HepG2 (cell line): ENCODE data around the gene RPL41. TPM values are rescaled to one million over a fixed set of nuclear protein-coding genes. Genes with fewer than 3 reads are reported as not detected.
A peak's percentile ranks its signal among the peaks of the same experiment; 100 is the strongest.

ENCODE experiments used
- DMTF1 ChIP-seq: sonication (generic); formaldehyde crosslinking; IDR thresholded peaks from 2 replicates; pipeline ENCODE4 v1.4.0; 2020; ENCODE audit warnings: mild to moderate bottlenecking, missing genetic modification reagents
- E2F5 ChIP-seq: sonication (generic); formaldehyde crosslinking; conservative IDR thresholded peaks from 2 replicates; pipeline ENCODE4 v1.4.0; 2020; ENCODE audit warnings: missing genetic modification reagents
- GABPB1 ChIP-seq: IDR thresholded peaks from 2 replicates; pipeline ENCODE4 v1.6.1; 2016; ENCODE audit warnings: mild to moderate bottlenecking, missing genetic modification reagents, moderate library complexity, missing compliant biosample characterization
- KDM5A ChIP-seq: fragments of 200-600 bp; sonication (generic); IDR thresholded peaks from 2 replicates; pipeline ENCODE4 v1.7.0; 2018; ENCODE audit warnings: antibody characterized with exemption, mild to moderate bottlenecking, low read length, borderline replicate concordance
- RFX3 ChIP-seq: IDR thresholded peaks from 2 replicates; pipeline ENCODE4 v1.6.1; 2016; ENCODE audit warnings: missing biosample characterization, missing genetic modification reagents
- TIGD3 ChIP-seq: sonication (generic); formaldehyde crosslinking; IDR thresholded peaks from 2 replicates; pipeline ENCODE4 v1.5.1; 2020; ENCODE audit warnings: mild to moderate bottlenecking, missing genetic modification reagents, borderline replicate concordance
- TSC22D2 ChIP-seq: sonication (generic); formaldehyde crosslinking; IDR thresholded peaks from 2 replicates; pipeline ENCODE4 v1.5.1; 2020; ENCODE audit warnings: missing genetic modification reagents, mild to moderate bottlenecking, borderline replicate concordance
- U2AF1 ChIP-seq: fragments of 200-400 bp; formaldehyde crosslinking; optimal IDR thresholded peaks from 2 replicates; pipeline ENCODE3; 2017; ENCODE audit warnings: mild to moderate bottlenecking, low read depth, low read length
- WIZ ChIP-seq: sonication (generic); formaldehyde crosslinking; IDR thresholded peaks from 2 replicates; pipeline ENCODE4 v1.5.1; 2020; ENCODE audit warnings: mild to moderate bottlenecking, missing genetic modification reagents
- ZNF24 ChIP-seq: fragments of 450-650 bp; IDR thresholded peaks from 2 replicates; pipeline ENCODE4 v1.6.1; 2017; ENCODE audit warnings: antibody characterized with exemption, mild to moderate bottlenecking
- ZNF34 ChIP-seq: sonication (generic); formaldehyde crosslinking; IDR thresholded peaks from 2 replicates; pipeline ENCODE4 v1.4.0; 2020; ENCODE audit warnings: mild to moderate bottlenecking, missing genetic modification reagents, borderline replicate concordance
- ZNF432 ChIP-seq: sonication (generic); formaldehyde crosslinking; IDR thresholded peaks from 2 replicates; pipeline ENCODE4 v1.5.0; 2020; ENCODE audit warnings: missing genetic modification reagents, mild to moderate bottlenecking, borderline replicate concordance
- ZNF572 ChIP-seq: sonication (generic); formaldehyde crosslinking; IDR thresholded peaks from 2 replicates; pipeline ENCODE4 v1.5.1; 2020; ENCODE audit warnings: mild to moderate bottlenecking, missing genetic modification reagents
- ZNF605 ChIP-seq: sonication (generic); formaldehyde crosslinking; IDR thresholded peaks from 2 replicates; pipeline ENCODE4 v1.8.0; 2022; ENCODE audit warnings: mild to moderate bottlenecking, missing genetic modification reagents
- ZNF652 ChIP-seq: IDR thresholded peaks from 2 replicates; pipeline ENCODE4 v1.6.1; 2016; ENCODE audit warnings: low read depth, borderline replicate concordance
- ZNF766 ChIP-seq: sonication (generic); formaldehyde crosslinking; IDR thresholded peaks from 2 replicates; pipeline ENCODE4 v1.5.0; 2020; ENCODE audit warnings: missing genetic modification reagents, borderline replicate concordance
- ZNF792 ChIP-seq: IDR thresholded peaks from 2 replicates; pipeline ENCODE4 v1.6.1; 2016
- polyA plus RNA-seq, 8 experiments: library from polyadenylated mRNA; depleted of rRNA in 3 of 8; stranded (reverse) in 7 of 8; unstranded in 1 of 8; fragments of >200 nt; fragmentation: Illumina TruSeq in 4 of 8; extraction: Trizol in 4 of 8; gene quantifications; 2 replicates each; pipeline versions ENCODE4 v1.2.1 to v1.2.3, GENCODE V29; 2011 to 2016; ENCODE audit warnings: low read depth in 4 of 8, missing spikeins in 1 of 8, mixed read lengths in 1 of 8; ENCODE audit not compliant: insufficient read depth in 1 of 8
- total RNA-seq, 5 experiments: library from RNA; depleted of rRNA; stranded (reverse); fragments of >200 nt; fragmentation: Illumina TruSeq; extraction: Trizol; gene quantifications; 2 replicates each; pipeline ENCODE4 v1.2.3, GENCODE V29; 2016; ENCODE audit warnings: low read depth in 1 of 5
- TF ChIP-seq, protein P1 (sequence below): sonication (generic); formaldehyde crosslinking; conservative IDR thresholded peaks from 2 replicates; pipeline ENCODE4 v1.5.0; 2020; ENCODE audit warnings: missing genetic modification reagents
- TF ChIP-seq, protein P2 (sequence below), 2 experiments: IDR thresholded peaks; 2 replicates each; pipeline ENCODE4 v1.6.1; 2011 to 2012; ENCODE audit warnings: low read length in 2 of 2, borderline replicate concordance in 1 of 2, low read depth in 1 of 2, mild to moderate bottlenecking in 1 of 2, moderate library complexity in 1 of 2

RPL41 gene
- total and polyA plus RNA-seq, 2 of the 13 experiments (the other 11 are each of a cell fraction or from before 2014, with no cell fraction given), result 4,012 to 7,670 TPM

GRCh38 chr12:56104109-56104814 is 12.2 kb upstream of the RPL41 start, which contains the start of gene PA2G4 (continued):
- TF ChIP-seq WIZ (CRISPR knock-in tag) (no peak; the same call in 1 of the 2 replicates), ZNF792 (peak; percentile 83), ZNF766 (peak; percentile 64; the same call in 1 of the 2 replicates), DMTF1 (CRISPR knock-in tag) (peak; percentile 92), ZNF24 (no peak), GABPB1 (CRISPR knock-in tag) (peak; percentile 94), ZNF572 (peak; percentile 49; the same call in 1 of the 2 replicates), ZNF605 (CRISPR knock-in tag) (peak; percentile 82; the same call in 1 of the 2 replicates), ZNF34 (CRISPR knock-in tag) (peak; percentile 60; the same call in 1 of the 2 replicates), KDM5A (peak; percentile 18; the same call in 1 of the 2 replicates), ZNF432 (no peak), E2F5 (CRISPR knock-in tag) (peak; percentile 89), TIGD3 (CRISPR knock-in tag) (peak; percentile 73; the same call in 1 of the 2 replicates), RFX3 (CRISPR knock-in tag) (no peak), TSC22D2 (CRISPR knock-in tag) (peak; percentile 85; the same call in 1 of the 2 replicates), ZNF652 (0 out of 2 replicates have a peak, but pooled peaks have one; percentile 25), U2AF1 (peak; percentile 92)
- TF ChIP-seq, protein P1, sequence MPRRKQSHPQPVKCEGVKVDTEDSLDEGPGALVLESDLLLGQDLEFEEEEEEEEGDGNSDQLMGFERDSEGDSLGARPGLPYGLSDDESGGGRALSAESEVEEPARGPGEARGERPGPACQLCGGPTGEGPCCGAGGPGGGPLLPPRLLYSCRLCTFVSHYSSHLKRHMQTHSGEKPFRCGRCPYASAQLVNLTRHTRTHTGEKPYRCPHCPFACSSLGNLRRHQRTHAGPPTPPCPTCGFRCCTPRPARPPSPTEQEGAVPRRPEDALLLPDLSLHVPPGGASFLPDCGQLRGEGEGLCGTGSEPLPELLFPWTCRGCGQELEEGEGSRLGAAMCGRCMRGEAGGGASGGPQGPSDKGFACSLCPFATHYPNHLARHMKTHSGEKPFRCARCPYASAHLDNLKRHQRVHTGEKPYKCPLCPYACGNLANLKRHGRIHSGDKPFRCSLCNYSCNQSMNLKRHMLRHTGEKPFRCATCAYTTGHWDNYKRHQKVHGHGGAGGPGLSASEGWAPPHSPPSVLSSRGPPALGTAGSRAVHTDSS (CRISPR knock-in tag), result no peak
- TF ChIP-seq, protein P2, sequence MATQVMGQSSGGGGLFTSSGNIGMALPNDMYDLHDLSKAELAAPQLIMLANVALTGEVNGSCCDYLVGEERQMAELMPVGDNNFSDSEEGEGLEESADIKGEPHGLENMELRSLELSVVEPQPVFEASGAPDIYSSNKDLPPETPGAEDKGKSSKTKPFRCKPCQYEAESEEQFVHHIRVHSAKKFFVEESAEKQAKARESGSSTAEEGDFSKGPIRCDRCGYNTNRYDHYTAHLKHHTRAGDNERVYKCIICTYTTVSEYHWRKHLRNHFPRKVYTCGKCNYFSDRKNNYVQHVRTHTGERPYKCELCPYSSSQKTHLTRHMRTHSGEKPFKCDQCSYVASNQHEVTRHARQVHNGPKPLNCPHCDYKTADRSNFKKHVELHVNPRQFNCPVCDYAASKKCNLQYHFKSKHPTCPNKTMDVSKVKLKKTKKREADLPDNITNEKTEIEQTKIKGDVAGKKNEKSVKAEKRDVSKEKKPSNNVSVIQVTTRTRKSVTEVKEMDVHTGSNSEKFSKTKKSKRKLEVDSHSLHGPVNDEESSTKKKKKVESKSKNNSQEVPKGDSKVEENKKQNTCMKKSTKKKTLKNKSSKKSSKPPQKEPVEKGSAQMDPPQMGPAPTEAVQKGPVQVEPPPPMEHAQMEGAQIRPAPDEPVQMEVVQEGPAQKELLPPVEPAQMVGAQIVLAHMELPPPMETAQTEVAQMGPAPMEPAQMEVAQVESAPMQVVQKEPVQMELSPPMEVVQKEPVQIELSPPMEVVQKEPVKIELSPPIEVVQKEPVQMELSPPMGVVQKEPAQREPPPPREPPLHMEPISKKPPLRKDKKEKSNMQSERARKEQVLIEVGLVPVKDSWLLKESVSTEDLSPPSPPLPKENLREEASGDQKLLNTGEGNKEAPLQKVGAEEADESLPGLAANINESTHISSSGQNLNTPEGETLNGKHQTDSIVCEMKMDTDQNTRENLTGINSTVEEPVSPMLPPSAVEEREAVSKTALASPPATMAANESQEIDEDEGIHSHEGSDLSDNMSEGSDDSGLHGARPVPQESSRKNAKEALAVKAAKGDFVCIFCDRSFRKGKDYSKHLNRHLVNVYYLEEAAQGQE (IDR thresholded peaks at IDR 0.05; ENCODE audit: borderline replicate concordance in 1 of 2, low read depth in 1 of 2, low read length in 2 of 2), result peak in 1 of 2 experiments; percentile 54; a peak in 1 of 4 replicates
